NCI-H510A (cell line): ENCODE measurements around the gene WLS.
A peak's percentile ranks its signal among the peaks of the same experiment; 100 is the strongest.
"Not testable (repeated sequence)": the region's sequence is repeated elsewhere in the genome, so short reads cannot be mapped to it uniquely, and the experiment has no call there.

ENCODE experiments used
- DNase-seq: peaks from one replicate; lab custom pipeline; 2025; lab: John Stamatoyannopoulos, UW

WLS gene

GRCh38 chr1:68164918-68165317 is 67.4 kb downstream of the WLS start:
- DNase-seq, result no peak

DNA sequence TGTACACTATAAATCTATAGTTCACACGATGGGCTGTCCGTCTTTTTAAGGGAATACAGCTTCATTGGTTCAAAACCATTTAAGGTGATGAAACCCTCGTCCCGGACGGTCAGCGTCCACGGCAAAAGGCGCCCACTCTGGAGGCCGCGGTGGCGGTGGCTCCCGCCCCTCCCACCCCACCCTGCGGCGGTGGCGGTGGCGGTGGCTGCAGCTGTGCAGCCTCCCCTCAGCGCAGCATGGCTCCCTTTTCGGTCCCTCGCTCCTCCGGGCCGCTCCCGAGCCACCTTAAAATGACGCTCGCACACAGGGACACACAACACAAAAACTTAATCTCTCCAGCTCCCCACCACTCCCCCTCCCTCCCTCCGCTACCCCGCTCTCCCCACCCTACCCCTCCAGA is 69.1 kb downstream of the WLS start:
- DNase-seq, result no peak

- DNase-seq, result no peak
Observed at GRCh38 chr1:68162761-68163160, 69.6 kb downstream of the WLS start.

DNA sequence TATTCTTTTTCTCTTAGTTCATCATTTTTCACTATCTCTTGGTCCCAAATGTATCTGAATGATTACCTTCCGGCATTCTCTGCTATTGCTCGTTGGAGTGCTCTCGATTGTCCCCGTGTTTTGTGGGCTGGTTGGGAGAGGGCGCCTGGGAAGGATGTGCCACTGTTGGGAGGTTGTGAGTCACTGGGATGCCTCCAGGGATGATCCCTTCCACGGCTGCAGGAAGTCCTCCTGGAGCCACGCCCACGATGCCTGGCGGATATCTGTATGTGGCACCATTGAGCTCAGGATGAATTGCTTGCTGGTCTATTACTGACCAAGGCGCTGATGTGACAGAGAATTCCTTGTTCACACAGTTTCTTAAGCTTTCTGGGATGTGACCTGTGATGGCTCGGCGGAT is 70.7 kb downstream of the WLS start:
- not testable (repeated sequence) for DNase-seq

GRCh38 chr1:68160935-68161334 is 71.4 kb downstream of the WLS start:
- not testable (repeated sequence) for DNase-seq

- DNase-seq, result no peak
Observed at GRCh38 chr1:68160021-68160420, 72.3 kb downstream of the WLS start.

- no peak for DNase-seq
Observed at GRCh38 chr1:68158837-68159236, 73.5 kb downstream of the WLS start.

DNA sequence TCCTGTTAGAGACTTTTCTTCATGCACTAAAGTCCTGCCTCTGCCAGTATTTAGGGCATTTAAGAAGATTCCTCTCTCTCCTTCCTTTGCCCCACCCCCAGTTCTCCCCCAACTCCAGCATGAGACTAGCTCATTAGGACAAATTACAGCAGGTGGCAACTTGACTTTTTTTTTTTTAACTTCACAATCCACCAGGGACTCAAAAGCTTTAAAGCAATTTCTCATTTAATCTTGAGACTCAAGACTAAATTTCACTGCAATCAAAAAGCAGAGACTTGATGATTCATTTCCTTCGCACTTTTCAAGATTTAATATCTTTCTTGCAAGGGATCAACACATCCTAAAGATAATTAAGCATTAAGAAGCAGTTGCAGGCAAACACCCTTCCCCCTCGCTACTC is 74.9 kb downstream of the WLS start:
- no peak for DNase-seq

GRCh38 chr1:68151690-68152089 is 80.6 kb downstream of the WLS start:
- DNase-seq, result no peak

GRCh38 chr1:68149907-68150306 is 82.4 kb downstream of the WLS start:
- no peak for DNase-seq

DNA sequence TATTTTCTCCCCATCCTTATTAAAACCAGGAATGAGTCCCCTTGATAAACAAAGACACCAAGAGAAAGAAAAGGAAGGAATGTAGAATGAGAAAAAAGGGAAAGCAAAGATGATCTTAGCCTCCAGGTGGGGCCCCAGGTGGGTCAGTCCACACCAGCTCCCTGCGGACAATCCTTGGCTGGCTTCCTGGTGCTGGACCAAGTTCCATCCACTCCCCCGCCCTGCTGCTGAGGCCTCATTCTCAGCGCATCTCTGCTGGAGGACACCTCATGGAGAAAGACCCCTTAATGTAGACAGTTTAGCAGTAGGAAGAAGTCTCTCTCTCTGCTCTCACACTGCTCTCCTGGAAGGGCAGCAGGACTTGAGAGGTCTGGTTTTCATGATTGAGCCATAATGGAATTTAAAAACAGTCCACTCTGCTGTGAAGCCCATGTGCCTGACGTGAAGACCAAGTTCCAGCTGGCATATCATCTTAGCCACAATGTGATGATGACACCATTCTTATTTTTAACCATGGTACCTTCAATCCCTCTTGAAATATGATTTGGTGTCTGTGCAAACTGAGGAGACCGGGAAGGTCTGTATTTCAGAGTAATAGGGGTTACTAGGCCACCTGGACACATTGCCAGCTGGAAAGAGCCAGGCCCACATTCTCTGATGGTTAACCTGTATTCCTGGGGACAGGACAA is 83.1 kb downstream of the WLS start:
- no peak for DNase-seq

GRCh38 chr1:68148631-68149030 is 83.7 kb downstream of the WLS start:
- no peak for DNase-seq

DNA sequence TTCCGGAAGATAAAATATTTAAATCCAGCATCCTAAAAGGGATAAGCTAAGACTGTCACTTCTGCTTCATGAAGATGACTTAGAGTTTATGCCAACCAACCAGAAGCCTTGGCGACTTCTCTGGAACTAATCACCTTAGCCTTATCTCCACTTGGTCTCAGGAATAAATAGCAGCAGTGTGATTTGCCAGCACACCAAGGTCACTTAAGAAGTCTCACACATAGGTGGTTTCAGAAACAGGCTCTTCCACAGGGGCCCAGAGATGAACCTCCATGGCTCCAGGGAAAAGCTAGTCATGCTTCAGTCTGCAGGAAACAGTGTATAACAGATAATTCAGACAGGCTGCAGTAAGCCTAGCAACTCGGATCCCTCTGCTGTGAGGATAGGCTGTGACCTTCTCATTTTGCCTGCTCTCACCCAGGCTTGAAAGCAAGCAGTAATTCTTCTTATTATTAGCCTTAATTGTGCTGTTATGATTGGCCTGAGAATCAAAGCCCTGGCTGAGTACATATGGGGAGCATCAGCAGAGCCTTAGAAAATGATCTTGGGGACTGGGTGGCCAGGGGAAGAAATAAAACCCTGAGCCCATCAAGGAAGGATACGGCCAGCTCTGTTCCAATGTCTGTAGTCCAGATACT is 84.7 kb downstream of the WLS start:
- DNase-seq, result no peak

DNA sequence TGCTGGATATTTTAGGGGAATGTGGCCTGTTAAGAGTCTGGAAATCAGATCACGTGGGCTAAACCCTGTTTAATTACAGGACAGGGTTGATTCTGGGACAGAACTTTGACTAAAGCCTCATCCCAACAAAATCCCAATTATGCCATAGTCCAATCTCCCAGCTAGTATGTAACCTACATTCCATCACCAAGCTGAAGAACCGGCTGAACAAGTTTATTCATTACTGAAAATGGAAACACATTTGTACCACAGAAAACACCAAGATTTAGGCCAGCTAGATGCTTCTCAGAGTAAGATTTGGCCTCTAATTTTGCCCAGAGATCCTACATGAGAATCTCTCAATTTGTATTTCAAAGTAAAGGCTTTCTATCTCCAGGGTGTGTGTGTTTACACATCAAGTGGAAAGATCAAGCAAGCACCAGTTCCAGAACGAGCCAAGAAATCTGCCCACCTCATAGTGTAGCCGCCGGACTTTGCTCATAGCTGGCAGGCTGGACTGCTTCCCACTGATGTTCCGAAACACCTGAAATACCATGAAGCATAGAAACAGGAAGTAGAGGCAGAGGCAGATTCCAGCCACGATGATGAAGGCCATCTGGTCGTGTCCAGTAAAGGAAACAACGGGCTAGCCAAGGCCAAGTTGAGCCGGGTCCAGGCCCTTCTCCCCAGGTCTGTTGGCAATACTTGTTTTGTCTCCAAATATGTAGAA is 86.8 kb downstream of the WLS start:
- peak; percentile 5 for DNase-seq

GRCh38 chr1:68144856-68145255 is 87.5 kb downstream of the WLS start:
- DNase-seq, result no peak

DNA sequence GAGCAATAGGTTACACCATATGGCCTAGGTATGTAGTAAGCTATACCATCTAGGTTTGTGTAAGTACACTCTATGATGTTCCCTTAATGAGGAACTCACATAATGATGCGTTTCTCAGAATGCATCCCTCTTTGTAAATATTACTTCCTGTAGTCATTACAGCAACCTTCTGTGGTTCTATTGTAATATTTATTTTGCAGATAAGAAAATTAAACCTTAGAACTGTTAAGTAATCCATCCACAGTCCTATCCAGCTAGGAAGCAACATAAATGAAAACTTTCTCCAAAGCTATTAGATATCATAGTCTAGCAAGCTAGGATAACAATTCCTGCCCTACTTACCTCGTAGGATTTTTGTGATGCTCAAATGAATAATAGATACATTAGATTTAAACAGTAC is 88.7 kb downstream of the WLS start:
- DNase-seq, result no peak

DNA sequence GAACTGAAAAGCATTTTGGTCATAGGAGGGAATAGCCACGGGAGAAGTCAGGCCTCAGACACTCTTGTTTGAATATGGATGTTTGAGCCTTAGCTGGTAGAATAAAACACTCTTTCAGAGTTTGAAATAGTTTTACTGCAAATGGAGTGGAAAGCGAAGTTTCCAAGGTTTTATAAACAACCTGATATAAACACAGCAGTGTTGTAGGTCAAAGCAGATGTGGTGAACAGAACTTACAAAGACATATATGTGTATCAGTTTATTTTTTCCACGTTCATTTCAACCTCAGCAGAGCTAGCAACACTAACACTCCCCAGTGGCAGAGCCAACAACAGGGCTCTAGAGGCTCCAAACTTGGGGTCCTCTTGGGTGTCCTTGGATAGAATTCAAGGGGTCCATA is 89.9 kb downstream of the WLS start:
- no peak for DNase-seq

DNA sequence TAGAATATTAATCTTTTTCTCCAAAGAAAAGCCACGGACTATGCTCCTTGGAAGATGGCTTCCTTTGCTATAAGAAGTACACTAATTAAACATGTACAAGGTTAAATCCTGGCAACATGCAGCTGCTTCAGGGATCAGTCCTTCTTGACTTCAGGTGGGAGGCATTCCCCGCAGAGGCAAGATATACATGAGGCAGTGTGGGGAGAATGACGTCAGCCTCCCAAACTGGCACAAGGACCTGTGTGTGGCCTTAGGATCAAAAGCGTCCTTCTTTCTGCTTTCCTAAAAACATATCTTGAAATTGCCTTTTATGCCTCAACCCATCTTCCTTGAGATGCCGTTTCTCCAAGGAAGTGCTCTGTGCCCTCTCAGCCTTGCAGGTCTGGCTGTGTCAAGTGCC is 90.3 kb downstream of the WLS start:
- DNase-seq, result no peak

DNA sequence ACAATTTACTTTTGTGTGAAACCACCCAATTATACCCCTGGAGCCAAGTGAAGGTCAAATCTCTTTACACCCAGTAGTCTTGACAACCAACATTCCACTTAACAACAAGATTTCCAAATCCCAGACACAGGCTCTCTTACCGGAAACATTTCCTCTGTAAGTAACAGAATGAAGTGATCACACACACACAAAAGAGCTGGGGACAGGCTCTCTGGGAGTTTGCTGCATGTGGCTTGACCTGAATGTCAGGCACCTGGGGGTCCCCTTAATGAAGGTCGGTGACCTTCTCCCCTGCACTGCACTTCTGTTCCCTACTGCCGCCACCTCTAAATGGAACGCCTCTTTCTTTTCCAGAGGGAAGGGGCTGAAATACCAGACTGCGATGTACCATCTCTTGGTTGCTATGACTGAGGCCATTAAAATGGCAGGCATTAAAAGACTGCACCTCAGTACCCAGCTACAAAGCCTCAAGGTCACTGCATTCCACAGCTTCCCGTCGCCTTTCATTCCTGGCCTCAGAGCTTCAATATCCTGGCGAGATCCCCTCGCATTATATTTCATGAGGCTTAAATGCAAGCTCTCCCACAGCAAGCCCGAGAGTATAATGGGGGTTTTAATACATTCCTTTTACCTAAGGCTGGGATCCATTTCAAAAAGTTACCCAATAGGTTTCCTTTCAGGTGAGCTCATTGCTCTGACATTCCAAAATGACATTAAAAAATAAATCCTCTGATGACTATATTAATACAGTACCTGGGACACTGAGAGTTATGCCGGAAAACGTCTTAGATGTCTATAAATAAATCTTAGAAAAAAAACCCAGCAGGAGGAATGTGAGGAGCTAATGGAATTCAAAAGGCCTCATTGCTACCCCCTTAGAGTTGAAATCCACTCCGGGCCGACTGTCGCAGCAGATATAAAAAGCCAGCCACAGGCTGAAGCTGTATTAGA is 91.0 kb downstream of the WLS start:
- no peak for DNase-seq

DNA sequence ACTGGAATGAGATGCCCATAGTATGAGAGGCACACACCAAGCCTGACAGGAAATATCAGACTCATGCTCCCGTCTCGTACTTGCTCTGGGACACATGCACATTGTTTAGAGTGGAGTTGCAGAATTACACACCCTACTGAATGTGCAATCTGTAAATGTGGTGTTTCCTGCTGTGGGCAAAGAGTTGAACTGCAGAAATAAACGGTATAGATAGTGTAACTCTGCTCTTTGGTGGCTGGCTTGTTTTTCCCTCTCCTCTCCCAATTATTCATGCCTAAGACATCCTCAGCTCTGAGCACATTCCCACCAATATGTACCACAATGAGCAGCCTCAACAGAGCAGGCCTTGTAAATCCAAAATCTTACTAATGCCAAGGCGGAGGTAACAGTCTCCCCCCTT is 91.8 kb downstream of the WLS start:
- no peak for DNase-seq

- no peak for DNase-seq
Observed at GRCh38 chr1:68136187-68136586, 96.1 kb downstream of the WLS start.

DNA sequence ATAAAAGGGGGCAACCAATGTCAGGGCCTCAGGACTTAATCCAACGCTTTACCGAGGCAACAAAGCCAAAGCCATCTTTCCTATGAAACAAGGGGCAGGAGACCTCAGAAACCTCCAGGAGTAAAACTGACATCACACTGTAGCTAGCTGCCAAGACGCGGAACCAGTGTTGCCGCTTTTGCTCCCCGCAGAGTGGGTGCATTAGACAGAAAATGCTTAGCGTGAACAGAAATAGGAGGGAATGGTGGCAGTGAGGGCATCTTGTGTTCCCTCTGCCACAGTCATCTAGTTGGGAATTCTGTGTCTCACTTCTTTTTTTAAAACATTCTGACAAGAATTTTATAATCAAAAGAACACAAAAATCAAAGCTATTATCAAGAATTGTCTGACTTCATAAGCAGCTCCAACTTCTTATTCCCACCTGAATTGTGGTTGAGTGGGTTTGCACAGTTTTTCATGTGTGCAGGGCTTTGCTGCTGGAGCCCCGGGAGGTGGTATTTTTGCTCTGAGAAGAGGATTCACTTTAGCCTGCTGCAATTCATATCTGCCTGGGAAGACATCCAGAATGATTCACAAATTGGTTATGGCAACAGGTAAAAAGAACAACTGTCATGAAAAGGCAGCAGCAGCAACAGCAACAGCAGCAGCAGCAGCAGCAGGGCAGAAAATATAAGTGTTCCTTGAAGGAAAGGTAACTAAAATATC is 99.7 kb downstream of the WLS start:
- no peak for DNase-seq
